Suprapubic skin (tissue), 4 donors: Measurements from ENCODE around the gene UTS2.

Source experiments
- CTCF ChIP-seq, 2 donors: fragments of 200-600 bp in 1 of 2; fragments of 450-650 bp in 1 of 2; sonication (generic) in 1 of 2; IDR thresholded peaks; one replicate each; pipeline ENCODE4 v1.5.1; 2016 to 2019; ENCODE audit warnings: antibody characterized with exemption in 2 of 2, mild to moderate bottlenecking in 1 of 2, moderate library complexity in 1 of 2
- EP300 ChIP-seq: sonication (generic); formaldehyde crosslinking; IDR thresholded peaks from one replicate; pipeline ENCODE4 v1.6.1; 2017; ENCODE audit warnings: antibody characterized with exemption
- POLR2A ChIP-seq, 2 donors: fragments of 450-650 bp; IDR thresholded peaks; one replicate each; pipeline ENCODE4 v1.6.1; 2017; ENCODE audit warnings: antibody characterized with exemption in 2 of 2, mild to moderate bottlenecking in 2 of 2, moderate library complexity in 2 of 2
- POLR2AphosphoS5 ChIP-seq, 3 donors: sonication (generic); formaldehyde crosslinking; IDR thresholded peaks; one replicate each; pipeline ENCODE4 v1.6.1; 2017; ENCODE audit warnings: antibody characterized with exemption in 3 of 3

GRCh38 chr1:7805460-7805859 lies 47.4 kb downstream of the UTS2 start:
- TF ChIP-seq EP300 (no peak), CTCF (IDR thresholded peaks at IDR 0.05) (no peak), POLR2A (IDR thresholded peaks at IDR 0.05) (no peak), POLR2AphosphoS5 (IDR thresholded peaks at IDR 0.05) (no peak)
